IPS-18a (cell line): Measurements from ENCODE around the gene C2CD2L.
"Not testable (repeated sequence)": the region's sequence is repeated elsewhere in the genome, so short reads cannot be mapped to it uniquely, and the experiment has no call there.

Experiments used
- H3K27ac ChIP-seq: one replicate; pipeline ENCODE4 v1.5.1; 2013; ENCODE audit warnings: low read length
- H3K27me3 ChIP-seq: one replicate; pipeline ENCODE4 v1.6.1; 2013; ENCODE audit warnings: mild to moderate bottlenecking, low read length; ENCODE audit not compliant: control insufficient read depth, insufficient read depth
- H3K36me3 ChIP-seq: one replicate; pipeline ENCODE4 v1.6.1; 2013; ENCODE audit warnings: low read depth, low read length; ENCODE audit not compliant: control insufficient read depth
- H3K4me1 ChIP-seq: one replicate; pipeline ENCODE4 v1.6.1; 2013; ENCODE audit warnings: low read depth, low read length; ENCODE audit not compliant: control insufficient read depth
- H3K4me3 ChIP-seq: one replicate; pipeline ENCODE4 v1.5.1; 2013; ENCODE audit warnings: low read length
- H3K9ac ChIP-seq: one replicate; pipeline ENCODE4 v1.6.1; 2013; ENCODE audit warnings: mild to moderate bottlenecking, low read length, moderate library complexity
- H3K9me3 ChIP-seq: one replicate; pipeline ENCODE4 v1.6.1; 2013; ENCODE audit warnings: low read depth, low read length; ENCODE audit not compliant: control insufficient read depth

Gene C2CD2L

GRCh38 chr11:119095066-119095880 is 11.9 kb upstream of the C2CD2L start:
- H3K9me3 ChIP-seq = no peaks in the 10 kb centered on the region
- peak overlapping the region; percentile 92 for H3K4me3 ChIP-seq
- peak overlapping the region; percentile 97 for H3K9ac ChIP-seq
- H3K27me3 ChIP-seq = no peaks in the 10 kb centered on the region
- H3K27ac ChIP-seq = peak overlapping the region; percentile 81
- peaks cover 46% of the 10 kb centered on the region for H3K36me3 ChIP-seq
- H3K4me1 ChIP-seq = peaks cover 21% of the 10 kb centered on the region

GRCh38 chr11:119099711-119100110 is 7.4 kb upstream of the C2CD2L start:
- Histone ChIP-seq H3K36me3 (peaks cover 18% of the 10 kb centered on the region), H3K27me3 (no peaks in the 10 kb centered on the region), H3K9ac (no peak overlapping the region), H3K9me3 (no peaks in the 10 kb centered on the region), H3K27ac (no peak overlapping the region), H3K4me1 (peaks cover 14% of the 10 kb centered on the region), H3K4me3 (no peak overlapping the region)

- Histone ChIP-seq H3K27me3 (no peaks in the 10 kb centered on the region), H3K36me3 (peaks cover 18% of the 10 kb centered on the region), H3K4me1 (peaks cover 14% of the 10 kb centered on the region), H3K9ac (peak overlapping the region; percentile 93), H3K27ac (no peak overlapping the region), H3K4me3 (peak overlapping the region; percentile 81), H3K9me3 (no peaks in the 10 kb centered on the region)
Observed at GRCh38 chr11:119100246-119100970, 6.7 kb upstream of the C2CD2L start.

GRCh38 chr11:119100994-119101758 is 6.0 kb upstream of the C2CD2L start:
- peaks cover 18% of the 10 kb centered on the region for H3K36me3 ChIP-seq

GRCh38 chr11:119101759-119102423 is 5.3 kb upstream of the C2CD2L start, which contains the start of gene DPAGT1:
Gene DPAGT1 (minus strand): TSS chr11:119101853. CDS start chr11:119101655, 198 bp downstream.
- peak within 1 kb of the TSS; percentile 100 for H3K27ac ChIP-seq
- H3K27me3 ChIP-seq = no peaks in the 10 kb centered on the region
- peaks cover 18% of the 10 kb centered on the region for H3K36me3 ChIP-seq
- H3K9ac ChIP-seq = peak within 1 kb of the TSS; percentile 93
- H3K4me1 ChIP-seq = peaks cover 17% of the 10 kb centered on the region
- peak within 1 kb of the TSS; percentile 81 for H3K4me3 ChIP-seq
- no peaks in the 10 kb centered on the region for H3K9me3 ChIP-seq

More at GRCh38 chr11:119100994-119101758, 6.0 kb upstream of the C2CD2L start:
- Histone ChIP-seq H3K27me3 (no peaks in the 10 kb centered on the region), H3K27ac (peak overlapping the region; percentile 100), H3K4me3 (peak overlapping the region; percentile 81), H3K4me1 (peaks cover 10% of the 10 kb centered on the region), H3K9me3 (no peaks in the 10 kb centered on the region), H3K9ac (peak overlapping the region; percentile 93)

GRCh38 chr11:119103161-119103664 is 3.9 kb upstream of the C2CD2L start:
- not testable (repeated sequence) for H3K36me3 ChIP-seq, H3K27ac ChIP-seq, H3K27me3 ChIP-seq, H3K9me3 ChIP-seq
- H3K4me3 ChIP-seq = peak overlapping the region; percentile 81
- peak overlapping the region; percentile 93 for H3K9ac ChIP-seq
- peaks cover 20% of the 10 kb centered on the region for H3K4me1 ChIP-seq

- no peaks in the 10 kb centered on the region for H3K9me3 ChIP-seq
- peaks cover 15% of the 10 kb centered on the region for H3K27me3 ChIP-seq
- no peak overlapping the region for H3K9ac ChIP-seq
- no peak overlapping the region for H3K4me3 ChIP-seq
- peaks cover 23% of the 10 kb centered on the region for H3K4me1 ChIP-seq
- no peak overlapping the region for H3K27ac ChIP-seq
- no peaks in the 10 kb centered on the region for H3K36me3 ChIP-seq
Observed at GRCh38 chr11:119103793-119104192, 3.4 kb upstream of the C2CD2L start.

GRCh38 chr11:119107538-119108145 is 498 bp downstream of the C2CD2L start:
- Histone ChIP-seq H3K4me3 (peak overlapping the region; percentile 62), H3K36me3 (no peaks in the 10 kb centered on the region), H3K9ac (no peak overlapping the region), H3K27ac (no peak overlapping the region), H3K9me3 (no peaks in the 10 kb centered on the region), H3K27me3 (peaks cover 19% of the 10 kb centered on the region), H3K4me1 (peaks cover 13% of the 10 kb centered on the region)

- Histone ChIP-seq H3K9me3 (no peaks in the 10 kb centered on the region), H3K27me3 (peaks cover 19% of the 10 kb centered on the region), H3K36me3 (no peaks in the 10 kb centered on the region), H3K4me1 (peaks cover 13% of the 10 kb centered on the region), H3K27ac (no peak overlapping the region), H3K4me3 (peak overlapping the region; percentile 62), H3K9ac (no peak overlapping the region)
Observed at GRCh38 chr11:119108146-119108856, 1.2 kb downstream of the C2CD2L start.

GRCh38 chr11:119108857-119109221 is 1.7 kb downstream of the C2CD2L start:
- Histone ChIP-seq H3K27me3 (peaks cover 19% of the 10 kb centered on the region), H3K4me3 (no peak overlapping the region), H3K36me3 (no peaks in the 10 kb centered on the region), H3K9ac (no peak overlapping the region), H3K9me3 (no peaks in the 10 kb centered on the region), H3K4me1 (peaks cover 13% of the 10 kb centered on the region), H3K27ac (no peak overlapping the region)
